Right hindlimb (tissue), 1 donor: ENCODE results near the gene STT3B.
"Not testable (repeated sequence)": the region's sequence is repeated elsewhere in the genome, so short reads cannot be mapped to it uniquely, and the experiment has no call there.

Source experiments
- DNase-seq: peaks from one replicate; pipeline ENCODE4 v3.0.0-alpha.2; 2018

Gene STT3B

GRCh38 chr3:31532587-31533168 lies at the start of gene STT3B:
STT3B (plus strand) TSS chr3:31532925; CDS start chr3:31532999, 74 bp downstream.
- DNase-seq = no peak

- DNase-seq = no peak
These were observed 48.9 kb upstream of the STT3B start for GRCh38 chr3:31483776-31484175.

GRCh38 chr3:31485196-31485595 lies 47.5 kb upstream of the STT3B start:
- DNase-seq = no peak

GRCh38 chr3:31486865-31487533 lies 45.7 kb upstream of the STT3B start:
- no peak for DNase-seq

GRCh38 chr3:31488475-31489017 lies 44.2 kb upstream of the STT3B start:
- no peak for DNase-seq

GRCh38 chr3:31490502-31490901 lies 42.2 kb upstream of the STT3B start:
- DNase-seq = no peak

- DNase-seq = no peak
These were observed 41.1 kb upstream of the STT3B start for GRCh38 chr3:31491660-31492059.

GRCh38 chr3:31493149-31493548 lies 39.6 kb upstream of the STT3B start:
- DNase-seq = no peak

- no peak for DNase-seq
These were observed 36.6 kb upstream of the STT3B start for GRCh38 chr3:31495971-31496665.

- no peak for DNase-seq
These were observed 33.9 kb upstream of the STT3B start for GRCh38 chr3:31498791-31499190.

- DNase-seq = no peak
These were observed 33.4 kb upstream of the STT3B start for GRCh38 chr3:31499281-31499680.

- DNase-seq = no peak
These were observed 29.9 kb upstream of the STT3B start for GRCh38 chr3:31502803-31503221.

GRCh38 chr3:31503456-31503855 lies 29.3 kb upstream of the STT3B start:
- DNase-seq = no peak

GRCh38 chr3:31504230-31504629 lies 28.5 kb upstream of the STT3B start:
- DNase-seq = no peak

- no peak for DNase-seq
These were observed 27.2 kb upstream of the STT3B start for GRCh38 chr3:31505371-31506048.

- DNase-seq = not testable (repeated sequence)
These were observed 26.2 kb upstream of the STT3B start for GRCh38 chr3:31506515-31506914.

- no peak for DNase-seq
These were observed 24.1 kb upstream of the STT3B start for GRCh38 chr3:31508452-31509146.

- DNase-seq = no peak
These were observed 23.5 kb upstream of the STT3B start for GRCh38 chr3:31509147-31509728.

GRCh38 chr3:31514570-31514969 lies 18.2 kb upstream of the STT3B start:
- no peak for DNase-seq

- DNase-seq = no peak
These were observed 17.0 kb upstream of the STT3B start for GRCh38 chr3:31515486-31516284.

GRCh38 chr3:31516757-31517156 lies 16.0 kb upstream of the STT3B start:
- DNase-seq = no peak
